NCI-H526 treated with DMSO at 0.1 percent for 48 hours (cell line): ENCODE measurements around the gene TTC31.

Source experiments
- DNase-seq: peaks from one replicate; lab custom pipeline; 2025; lab: John Stamatoyannopoulos, UW

The TTC31 gene

DNA sequence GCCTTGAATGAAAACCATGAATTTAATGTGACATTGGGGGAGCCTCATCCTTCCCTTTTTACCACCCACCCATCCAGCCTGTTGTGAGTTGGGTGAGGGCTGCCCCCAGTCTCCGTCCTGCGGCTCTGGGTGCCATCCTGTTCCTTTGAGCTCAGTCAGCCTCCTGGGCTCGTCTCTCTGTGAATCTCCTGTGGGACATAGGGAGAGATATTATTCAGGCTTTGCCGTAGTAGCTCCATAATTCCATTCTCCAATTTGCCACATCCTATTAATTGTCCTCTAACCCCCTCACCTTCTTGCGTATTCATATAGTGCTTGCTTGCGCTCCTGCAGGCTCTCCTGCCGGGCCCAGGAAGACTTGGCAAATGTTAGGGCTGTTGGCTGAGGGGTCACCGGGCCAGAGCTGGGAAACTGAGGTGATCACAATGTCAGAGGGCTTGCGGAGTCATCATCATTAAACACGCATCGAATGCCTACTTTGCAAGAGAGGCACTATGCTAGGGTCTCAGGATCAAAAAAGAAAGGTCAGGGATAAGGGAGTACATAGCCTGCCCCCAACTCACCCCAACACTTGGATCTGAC lies 43.9 kb downstream of the TTC31 start:
- DNase-seq, result no peak

DNA sequence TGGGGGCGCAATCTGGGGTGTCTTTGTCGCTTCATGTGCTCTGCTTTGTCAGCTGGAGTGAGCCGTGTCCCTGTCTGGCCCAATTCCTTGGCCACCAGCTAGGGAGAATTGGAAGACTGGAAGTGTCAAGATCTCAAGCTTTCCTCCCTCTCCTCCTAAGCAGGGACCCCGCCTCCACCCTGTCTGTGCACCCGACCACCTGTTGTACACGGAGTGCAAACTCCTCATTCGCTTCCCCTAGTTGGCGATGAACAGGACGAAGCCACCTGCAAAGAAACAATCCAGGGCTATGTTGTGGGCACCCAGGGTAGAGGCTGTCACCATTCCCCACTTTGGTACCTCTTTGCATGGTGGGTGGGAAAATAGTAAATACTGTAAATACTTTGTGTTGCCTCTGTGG lies 44.9 kb downstream of the TTC31 start:
- no peak for DNase-seq

- DNase-seq, result no peak
Observed at GRCh38 chr2:74528600-74529356, 45.9 kb downstream of the TTC31 start.

GRCh38 chr2:74529357-74530238 lies 46.7 kb downstream of the TTC31 start, which contains the start of the genes AUP1 and HTRA2:
Gene AUP1, minus strand, starts transcription at chr2:74529706. Its CDS starts 77 bp downstream, at chr2:74529629.
Gene HTRA2, plus strand, starts transcription at chr2:74529933. Its CDS starts 74 bp downstream, at chr2:74530007.
- DNase-seq, result peak; percentile 93

GRCh38 chr2:74530239-74531187 lies 47.6 kb downstream of the TTC31 start:
- DNase-seq, result no peak

- DNase-seq, result no peak
Observed at GRCh38 chr2:74531666-74532065, 48.8 kb downstream of the TTC31 start.

- no peak for DNase-seq
Observed at GRCh38 chr2:74532222-74532621, 49.3 kb downstream of the TTC31 start.

GRCh38 chr2:74533464-74533863 lies 50.6 kb downstream of the TTC31 start:
- DNase-seq, result no peak

- DNase-seq, result no peak
Observed at GRCh38 chr2:74534411-74534810, 51.5 kb downstream of the TTC31 start.

DNA sequence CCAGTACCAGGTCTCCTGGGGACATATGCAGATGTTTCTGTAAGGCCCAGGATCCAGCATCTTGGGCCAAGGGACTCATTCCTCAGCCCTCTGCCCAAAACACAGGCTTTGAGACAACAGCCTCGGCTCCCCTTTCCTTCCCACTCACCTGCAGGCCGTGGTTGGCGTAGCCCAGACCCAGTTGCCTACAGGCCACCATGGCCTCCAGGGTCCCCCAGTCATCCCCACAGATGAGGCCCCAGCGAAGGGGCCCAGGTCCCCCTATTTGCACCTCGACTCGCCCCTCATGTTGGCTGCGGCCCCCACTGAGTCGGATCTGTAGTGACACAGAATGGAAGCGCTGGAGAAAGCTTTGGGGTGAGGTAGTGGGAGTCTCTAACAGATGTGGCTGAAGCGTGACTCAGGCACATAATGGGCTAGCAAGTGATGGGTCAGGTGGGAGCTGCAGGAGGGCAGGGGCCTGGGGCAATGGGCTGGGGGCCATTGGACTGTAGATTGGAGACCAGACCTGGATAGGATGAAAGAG lies 52.6 kb downstream of the TTC31 start:
- no peak for DNase-seq

- no peak for DNase-seq
Observed at GRCh38 chr2:74536166-74536950, 53.5 kb downstream of the TTC31 start.

DNA sequence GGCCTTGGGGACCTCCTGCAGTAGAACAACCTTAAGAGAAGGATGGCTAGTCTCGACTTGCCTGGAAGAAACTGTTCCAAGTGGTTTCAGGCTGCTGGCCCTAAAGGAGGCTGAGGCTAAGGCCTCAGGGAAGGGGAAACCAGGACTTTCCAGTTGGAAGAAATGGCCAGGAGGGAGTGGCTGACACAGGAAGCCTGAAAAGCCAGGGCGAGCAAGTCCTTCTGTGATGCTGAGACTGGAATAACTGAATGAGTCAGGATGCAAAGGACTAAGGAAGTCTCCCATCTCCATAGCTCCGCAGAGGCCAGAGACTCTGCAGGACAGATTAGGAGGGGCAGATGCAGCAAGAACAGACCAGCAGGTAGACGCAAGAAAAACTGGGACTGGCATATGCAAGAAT lies 54.3 kb downstream of the TTC31 start:
- DNase-seq, result no peak

GRCh38 chr2:74538881-74539339 lies 56.0 kb downstream of the TTC31 start:
- no peak for DNase-seq

DNA sequence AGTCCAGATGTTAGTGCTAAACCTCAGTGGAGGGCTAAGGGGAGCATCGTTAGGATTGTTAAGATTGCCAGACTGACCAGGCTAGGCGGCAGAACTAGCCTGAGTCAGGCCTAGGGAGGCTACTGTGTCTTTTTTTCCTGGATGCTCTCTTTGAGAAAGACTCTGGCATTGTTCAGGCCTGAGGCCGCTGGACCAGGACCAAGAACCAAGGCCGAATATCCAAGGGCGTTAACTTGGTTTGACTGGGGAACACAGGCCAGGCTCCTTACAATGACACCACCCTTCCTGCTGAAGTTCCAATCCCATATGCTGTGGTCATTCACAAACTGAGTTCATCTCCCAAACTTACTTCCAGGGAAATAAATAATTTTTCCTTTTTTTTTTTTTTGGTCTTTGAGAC lies 57.4 kb downstream of the TTC31 start:
- no peak for DNase-seq

DNA sequence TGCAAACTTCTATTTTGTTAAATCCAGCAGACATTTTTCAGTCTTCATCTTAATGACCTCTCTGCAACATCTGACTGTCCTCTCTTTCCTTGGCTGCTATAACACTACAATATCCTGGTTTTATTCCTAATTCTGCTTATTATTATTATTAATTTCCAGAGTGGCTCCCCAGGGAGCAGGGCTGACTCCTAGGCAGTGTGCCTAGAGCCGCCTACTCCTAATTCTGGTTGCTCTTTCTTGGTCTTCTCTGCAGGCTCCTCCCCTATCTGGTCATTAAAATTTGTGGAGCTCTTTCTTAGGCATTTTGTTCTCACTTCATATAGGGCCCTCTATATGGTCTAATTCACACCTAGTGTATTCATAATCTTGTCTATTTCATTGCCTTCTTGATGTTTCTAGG lies 60.1 kb downstream of the TTC31 start:
- DNase-seq, result no peak
